Upper lobe of left lung (tissue), 6 donors: ENCODE measurements around the gene LIN52. TPM values are rescaled to one million over a fixed set of nuclear protein-coding genes. Genes with fewer than 3 reads are reported as not detected.

Experiments used
- ATAC-seq, 2 donors: fragments of 200-7000 bp; cut with Tn5 transposase; one replicate each; pipeline ENCODE4 v1.9.1; 2022; ENCODE audit warnings: mild to moderate bottlenecking in 2 of 2, moderate library complexity in 2 of 2; ENCODE audit not compliant: low FRiP score in 2 of 2
- DNase-seq, 2 donors: peaks; one replicate each; pipeline ENCODE4 v3.0.0-alpha.2; 2019 to 2020
- H3K27ac ChIP-seq, 4 donors: fragments of 200-600 bp; sonication (generic); one replicate each; pipeline ENCODE4 v1.5.1; 2016 to 2019
- H3K27me3 ChIP-seq, 4 donors: fragments of 200-600 bp; sonication (generic); one replicate each; pipeline ENCODE4 v1.5.1; 2017 to 2019
- H3K36me3 ChIP-seq, 4 donors: fragments of 200-600 bp; sonication (generic); one replicate each; pipeline ENCODE4 v1.5.1; 2016 to 2019
- H3K4me1 ChIP-seq, 4 donors: fragments of 200-600 bp; sonication (generic); one replicate each; pipeline ENCODE4 v1.5.1; 2018 to 2019
- H3K4me3 ChIP-seq, 4 donors: fragments of 200-600 bp; sonication (generic); one replicate each; pipeline ENCODE4 v1.5.1; 2017 to 2019; ENCODE audit warnings: mild to moderate bottlenecking in 2 of 4, moderate library complexity in 1 of 4
- H3K9me3 ChIP-seq, 4 donors: fragments of 200-600 bp; sonication (generic); one replicate each; pipeline ENCODE4 v1.5.1; 2018 to 2019
- EP300 ChIP-seq, 4 donors: sonication (generic); formaldehyde crosslinking; IDR thresholded peaks; one replicate each; pipeline ENCODE4 v1.5.1; 2017; ENCODE audit warnings: antibody characterized with exemption in 4 of 4, control low read depth in 2 of 4
- POLR2A ChIP-seq, 4 donors: fragments of 450-650 bp; IDR thresholded peaks; one replicate each; pipeline ENCODE4 v1.5.1; 2016 to 2017; ENCODE audit warnings: antibody characterized with exemption in 4 of 4, mild to moderate bottlenecking in 2 of 4
- POLR2AphosphoS5 ChIP-seq, 2 donors: sonication (generic); formaldehyde crosslinking; IDR thresholded peaks; one replicate each; pipeline ENCODE4 v1.5.1; 2017; ENCODE audit warnings: antibody characterized with exemption in 2 of 2
- WGBS, 2 donors: methylation state at CpG; one replicate each; pipeline ENCODE4 v1.1.5; 2017 to 2018; 5-methylcytosine and 5-hydroxymethylcytosine counted together
- total RNA-seq, 6 donors: library from RNA; depleted of rRNA in 4 of 6; stranded (reverse); fragments of >200 nt in 4 of 6; gene quantifications; one replicate each; pipeline versions ENCODE4 v1.1.0 to v1.2.1, GENCODE V29; 2016 to 2021
- TF ChIP-seq, protein P1 (sequence below), 6 experiments: fragments of 450-650 bp in 4 of 6; fragments of 200-600 bp in 2 of 6; sonication (generic) in 2 of 6; IDR thresholded peaks; one replicate each; pipeline ENCODE4 v1.5.1; 2016 to 2019; ENCODE audit warnings: antibody characterized with exemption in 6 of 6
- donor health status: DM: no; HTN: no; CAD: no; lungs with moderate emphysema.
- donor health status: DM: no; HTN: yes; CAD: no; lungs with severe emphysema.

The LIN52 gene
- total RNA-seq, 6 donors from 2014 or later = 5.8 to 9.7 (median 8.8) TPM

DNA sequence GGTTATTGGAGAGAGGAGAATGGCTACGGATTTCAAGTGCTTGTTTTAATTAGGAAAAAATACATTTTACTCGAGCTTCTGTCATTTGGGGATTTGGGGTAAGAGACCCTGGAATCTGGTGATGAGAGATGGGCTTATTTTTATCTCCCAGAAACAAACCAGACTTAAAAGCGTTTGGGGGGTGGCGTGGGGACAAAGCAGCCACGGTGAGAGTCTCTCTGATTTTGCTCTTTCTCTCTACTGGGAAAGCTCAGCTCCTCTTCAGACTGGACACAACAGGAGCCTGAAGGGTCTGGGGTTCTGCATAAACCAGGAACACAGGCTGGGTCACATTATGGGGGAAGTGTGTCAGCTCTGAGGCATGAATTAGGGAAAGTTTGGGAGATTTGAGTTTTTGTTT is 158.3 kb downstream of the LIN52 start:
- no peak for TF ChIP-seq EP300 (IDR thresholded peaks at IDR 0.05)
- no peak for TF ChIP-seq POLR2AphosphoS5 (IDR thresholded peaks at IDR 0.05)
- TF ChIP-seq, protein P1, sequence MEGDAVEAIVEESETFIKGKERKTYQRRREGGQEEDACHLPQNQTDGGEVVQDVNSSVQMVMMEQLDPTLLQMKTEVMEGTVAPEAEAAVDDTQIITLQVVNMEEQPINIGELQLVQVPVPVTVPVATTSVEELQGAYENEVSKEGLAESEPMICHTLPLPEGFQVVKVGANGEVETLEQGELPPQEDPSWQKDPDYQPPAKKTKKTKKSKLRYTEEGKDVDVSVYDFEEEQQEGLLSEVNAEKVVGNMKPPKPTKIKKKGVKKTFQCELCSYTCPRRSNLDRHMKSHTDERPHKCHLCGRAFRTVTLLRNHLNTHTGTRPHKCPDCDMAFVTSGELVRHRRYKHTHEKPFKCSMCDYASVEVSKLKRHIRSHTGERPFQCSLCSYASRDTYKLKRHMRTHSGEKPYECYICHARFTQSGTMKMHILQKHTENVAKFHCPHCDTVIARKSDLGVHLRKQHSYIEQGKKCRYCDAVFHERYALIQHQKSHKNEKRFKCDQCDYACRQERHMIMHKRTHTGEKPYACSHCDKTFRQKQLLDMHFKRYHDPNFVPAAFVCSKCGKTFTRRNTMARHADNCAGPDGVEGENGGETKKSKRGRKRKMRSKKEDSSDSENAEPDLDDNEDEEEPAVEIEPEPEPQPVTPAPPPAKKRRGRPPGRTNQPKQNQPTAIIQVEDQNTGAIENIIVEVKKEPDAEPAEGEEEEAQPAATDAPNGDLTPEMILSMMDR (IDR thresholded peaks at IDR 0.05) = no peak
- no peak for TF ChIP-seq POLR2A (IDR thresholded peaks at IDR 0.05)
- ATAC-seq (no peak), DNase-seq (no peak)
- H3K27me3 ChIP-seq = peaks cover 0 to 52% (median 34%) of the 10 kb centered on the region in 4 donors
- no peaks in the 10 kb centered on the region for H3K9me3 ChIP-seq
- H3K27ac ChIP-seq = no peak overlapping the region
- no peaks in the 10 kb centered on the region for H3K36me3 ChIP-seq
- H3K4me3 ChIP-seq = no peak overlapping the region
- WGBS, 2 donors = 17 to 22% methylated on average over 5 of the region's 5 CpGs
- peaks cover 19 to 32% (median 25%) of the 10 kb centered on the region in 4 donors for H3K4me1 ChIP-seq

DNA sequence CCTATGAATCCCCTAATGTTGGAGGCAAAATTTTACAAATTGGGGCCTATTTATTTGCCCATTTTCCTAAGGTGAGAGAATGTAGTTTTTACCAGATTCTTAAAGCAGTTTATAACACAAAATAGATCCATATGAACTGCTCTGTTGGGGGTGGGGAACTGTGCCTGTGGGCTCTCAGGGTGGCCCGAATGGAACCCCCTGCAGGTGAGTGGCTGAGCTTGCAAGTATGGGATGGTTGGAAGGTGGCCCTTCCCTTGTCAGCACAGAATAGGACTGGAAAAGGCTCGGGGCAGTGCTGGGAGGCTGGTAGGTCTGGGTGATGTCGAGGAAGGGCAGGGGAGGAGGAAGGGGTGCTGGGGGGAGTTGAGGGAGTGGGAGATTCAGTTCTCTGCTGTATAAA is 159.4 kb downstream of the LIN52 start:
- Histone ChIP-seq H3K4me3 (no peak overlapping the region), H3K4me1 (peaks cover 19 to 31% (median 25%) of the 10 kb centered on the region in 4 donors), H3K27ac (no peak overlapping the region), H3K9me3 (no peaks in the 10 kb centered on the region), H3K27me3 (peaks cover 0 to 46% (median 30%) of the 10 kb centered on the region in 4 donors), H3K36me3 (no peaks in the 10 kb centered on the region)
- no peak for TF ChIP-seq POLR2AphosphoS5 (IDR thresholded peaks at IDR 0.05)
- TF ChIP-seq POLR2A (IDR thresholded peaks at IDR 0.05) = no peak
- no peak for TF ChIP-seq EP300 (IDR thresholded peaks at IDR 0.05)
- TF ChIP-seq, protein P1 (IDR thresholded peaks at IDR 0.05) = no peak
- WGBS, 2 donors = 10 to 47% methylated on average over 3 of the region's 3 CpGs
- ATAC-seq (no peak), DNase-seq (no peak)

DNA sequence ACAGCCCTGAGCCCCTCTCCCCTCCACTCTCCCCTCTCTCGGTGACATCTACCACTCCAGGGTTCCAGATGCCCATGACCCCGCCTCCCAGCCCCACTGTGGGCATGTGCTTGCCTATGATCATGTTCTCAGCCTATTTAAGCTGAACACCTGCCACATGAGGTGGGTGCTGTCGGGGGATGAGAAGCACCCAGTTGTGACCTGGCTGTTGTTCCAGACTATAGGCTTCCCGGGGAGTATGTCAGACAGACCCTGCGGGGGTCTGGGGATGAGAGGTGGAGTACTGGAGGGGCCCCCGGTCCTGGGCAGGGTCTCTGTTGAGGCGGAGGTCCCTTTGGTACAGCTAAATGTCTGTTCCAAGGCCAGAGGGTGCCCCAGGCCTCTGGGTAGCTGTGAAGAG is 160.5 kb downstream of the LIN52 start:
- no peaks in the 10 kb centered on the region for H3K36me3 ChIP-seq
- H3K4me1 ChIP-seq = peaks cover 15 to 19% (median 16%) of the 10 kb centered on the region in 4 donors
- no peak for DNase-seq
- ATAC-seq = no peak
- TF ChIP-seq EP300 (IDR thresholded peaks at IDR 0.05) (no peak), POLR2A (IDR thresholded peaks at IDR 0.05) (no peak), POLR2AphosphoS5 (IDR thresholded peaks at IDR 0.05) (no peak)
- TF ChIP-seq, protein P1 (IDR thresholded peaks at IDR 0.05) = no peak
- H3K27ac ChIP-seq = no peak overlapping the region
- 66 to 69% methylated on average over 5 to 7 of the region's 7 CpGs for WGBS, 2 donors
- no peaks in the 10 kb centered on the region for H3K9me3 ChIP-seq
- no peak overlapping the region for H3K4me3 ChIP-seq
- peaks cover 0 to 35% (median 21%) of the 10 kb centered on the region in 4 donors for H3K27me3 ChIP-seq

DNA sequence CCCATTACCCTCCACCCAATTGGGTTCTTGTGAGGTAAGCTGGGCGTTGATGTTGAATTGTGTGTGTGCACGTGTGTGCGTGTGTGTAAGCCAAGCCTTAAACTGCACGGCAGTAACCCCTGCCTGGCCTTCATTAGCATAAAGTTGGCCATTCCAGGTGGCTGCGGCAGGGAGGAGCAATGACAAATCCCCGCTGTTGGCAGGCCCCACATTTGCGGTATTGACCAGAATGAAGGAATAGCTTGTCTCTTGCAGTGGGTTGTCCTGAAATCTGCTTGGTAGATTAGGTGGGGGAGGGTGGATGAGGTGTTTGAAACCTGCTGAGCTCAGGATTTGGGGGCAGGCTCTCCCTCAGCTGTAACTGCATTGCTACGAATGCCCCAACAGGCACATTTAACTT is 161.8 kb downstream of the LIN52 start:
- 86 to 91% methylated on average over 4 to 8 of the region's 8 CpGs for WGBS, 2 donors
- ATAC-seq = no peak
- Histone ChIP-seq H3K27me3 (peaks cover 0 to 22% (median 9%) of the 10 kb centered on the region in 4 donors), H3K4me3 (no peak overlapping the region), H3K27ac (no peak overlapping the region), H3K36me3 (no peaks in the 10 kb centered on the region), H3K4me1 (peaks cover 6 to 12% (median 9%) of the 10 kb centered on the region in 4 donors), H3K9me3 (no peaks in the 10 kb centered on the region)
- TF ChIP-seq POLR2AphosphoS5 (IDR thresholded peaks at IDR 0.05) (no peak), POLR2A (IDR thresholded peaks at IDR 0.05) (no peak), EP300 (IDR thresholded peaks at IDR 0.05) (no peak)
- TF ChIP-seq, protein P1 (IDR thresholded peaks at IDR 0.05) = no peak
- DNase-seq = no peak

DNA sequence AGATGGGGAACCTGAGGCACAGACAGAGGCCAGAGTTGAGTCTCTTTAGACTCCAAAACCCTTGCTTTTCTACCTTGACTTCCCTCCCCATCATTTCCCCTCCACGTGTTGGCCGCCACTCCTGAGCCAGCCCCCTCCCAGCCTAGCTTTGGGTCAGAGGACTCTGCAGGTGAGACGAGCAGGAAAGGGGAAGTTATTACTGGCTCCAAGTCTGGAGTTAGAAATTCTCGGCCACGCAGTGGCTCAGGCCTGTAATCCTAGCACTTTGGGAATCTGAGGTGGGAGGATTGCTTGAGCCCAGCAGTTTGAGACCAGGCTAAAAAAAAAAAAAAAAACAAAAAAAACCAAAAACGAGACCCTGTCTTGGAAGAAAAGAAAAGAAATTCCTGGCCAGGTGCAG is 163.3 kb downstream of the LIN52 start:
- Histone ChIP-seq H3K27me3 (peaks cover 0 to 9% (median 1%) of the 10 kb centered on the region in 4 donors), H3K36me3 (no peaks in the 10 kb centered on the region), H3K4me1 (peaks cover 3 to 9% (median 8%) of the 10 kb centered on the region in 4 donors), H3K4me3 (no peak overlapping the region), H3K27ac (no peak overlapping the region), H3K9me3 (no peaks in the 10 kb centered on the region)
- WGBS, 2 donors = 61 to 65% methylated on average over 6 of the region's 6 CpGs
- TF ChIP-seq, protein P1 (IDR thresholded peaks at IDR 0.05) = no peak
- TF ChIP-seq POLR2AphosphoS5 (IDR thresholded peaks at IDR 0.05) (no peak), EP300 (IDR thresholded peaks at IDR 0.05) (no peak), POLR2A (IDR thresholded peaks at IDR 0.05) (no peak)
- DNase-seq (no peak), ATAC-seq (no peak)
